COR-L47 (cell line): Measurements from ENCODE around the gene CCAR1.
A peak's percentile ranks its signal among the peaks of the same experiment; 100 is the strongest.
"Not testable (repeated sequence)": the region's sequence is repeated elsewhere in the genome, so short reads cannot be mapped to it uniquely, and the experiment has no call there.

ENCODE experiments used
- DNase-seq: peaks from one replicate; lab custom pipeline; 2025; lab: John Stamatoyannopoulos, UW

Gene CCAR1

DNA sequence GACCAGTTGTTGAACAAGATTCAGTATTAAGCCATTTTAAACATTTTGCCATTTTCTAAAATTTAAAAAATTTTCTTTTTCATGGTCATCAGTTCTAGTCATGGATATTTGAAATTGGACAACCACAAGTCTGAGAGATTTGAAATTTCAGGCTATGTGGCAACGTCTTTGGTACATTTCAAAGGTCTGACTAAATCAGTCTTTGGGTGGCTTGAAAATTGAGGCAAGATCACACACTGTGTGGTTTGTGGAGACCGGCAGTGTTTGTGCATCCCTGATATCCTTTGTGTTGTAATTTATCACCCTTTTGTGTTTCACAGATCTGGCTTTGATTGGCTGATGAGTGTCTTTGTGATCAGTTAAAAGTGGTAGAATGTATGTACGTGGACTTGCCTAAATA lies 35.7 kb downstream of the CCAR1 start:
- DNase-seq: no peak

DNA sequence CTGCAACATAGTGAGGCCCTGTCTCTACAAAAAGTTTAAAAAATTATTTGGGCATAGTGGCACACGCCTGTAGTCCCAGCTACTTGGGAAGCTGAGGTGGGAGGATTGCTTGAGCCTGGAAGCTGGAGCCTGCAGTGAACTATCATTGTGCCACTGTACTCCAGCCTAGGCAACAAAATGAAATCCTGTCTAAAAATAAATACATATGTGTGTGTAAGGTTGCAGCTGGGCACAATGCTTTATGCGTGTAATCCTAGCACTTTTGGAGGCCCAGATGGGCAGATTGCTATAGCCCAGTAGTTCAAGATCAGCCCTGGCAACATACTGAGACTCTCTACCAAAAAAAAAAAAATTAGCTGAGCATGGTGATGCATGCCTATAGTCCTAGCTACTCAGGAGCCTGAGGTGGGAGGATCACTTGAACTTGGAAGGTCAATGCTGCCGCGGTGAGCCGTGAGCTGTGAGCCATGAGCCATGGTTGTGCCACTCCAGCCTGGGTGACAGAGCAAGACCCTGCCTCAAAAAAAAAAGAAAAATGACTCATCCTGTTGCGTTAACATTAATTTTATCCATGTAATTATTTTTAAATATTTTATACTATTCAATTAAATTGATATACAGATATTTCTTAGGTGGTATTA lies 38.3 kb downstream of the CCAR1 start:
- DNase-seq: no peak

DNA sequence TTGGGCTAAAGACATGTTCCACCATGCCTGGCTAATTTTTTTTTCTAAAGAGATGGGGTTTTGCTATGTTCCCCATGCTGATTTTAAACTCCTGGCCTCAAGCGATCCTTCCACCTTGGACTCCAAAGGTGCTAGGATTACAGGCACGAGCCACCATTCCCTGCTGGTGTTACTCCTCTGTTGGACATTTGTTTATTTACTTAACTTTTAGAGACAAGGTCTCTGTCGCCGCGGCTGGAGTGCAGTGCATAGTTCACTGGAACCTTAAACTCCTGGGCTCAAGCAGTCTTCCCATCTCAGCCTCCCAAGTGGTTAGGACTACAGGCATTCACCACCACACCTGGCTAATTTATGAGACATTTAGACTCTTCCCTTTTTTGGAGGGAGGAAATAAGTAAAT lies 38.9 kb downstream of the CCAR1 start:
- no peak for DNase-seq

DNA sequence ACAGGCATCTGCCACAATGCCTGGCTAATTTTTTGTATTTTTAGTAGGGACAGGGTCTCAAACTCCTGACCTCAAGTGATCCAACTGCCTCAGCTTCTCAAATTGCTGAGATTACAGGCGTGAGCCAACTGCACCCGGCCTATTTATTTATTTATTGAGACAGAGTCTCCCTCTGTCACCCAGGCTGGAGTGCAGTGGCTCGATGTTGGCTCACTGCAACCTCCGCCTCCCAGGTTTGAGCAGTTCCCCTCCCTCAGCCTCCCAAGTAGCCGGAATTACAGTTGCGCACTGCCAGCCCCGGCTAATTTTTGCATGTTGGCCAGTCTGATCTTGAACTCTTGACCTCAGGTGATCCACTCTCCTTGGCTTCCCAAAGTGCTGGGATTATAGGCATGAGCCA lies 46.4 kb downstream of the CCAR1 start:
- DNase-seq: not testable (repeated sequence)

DNA sequence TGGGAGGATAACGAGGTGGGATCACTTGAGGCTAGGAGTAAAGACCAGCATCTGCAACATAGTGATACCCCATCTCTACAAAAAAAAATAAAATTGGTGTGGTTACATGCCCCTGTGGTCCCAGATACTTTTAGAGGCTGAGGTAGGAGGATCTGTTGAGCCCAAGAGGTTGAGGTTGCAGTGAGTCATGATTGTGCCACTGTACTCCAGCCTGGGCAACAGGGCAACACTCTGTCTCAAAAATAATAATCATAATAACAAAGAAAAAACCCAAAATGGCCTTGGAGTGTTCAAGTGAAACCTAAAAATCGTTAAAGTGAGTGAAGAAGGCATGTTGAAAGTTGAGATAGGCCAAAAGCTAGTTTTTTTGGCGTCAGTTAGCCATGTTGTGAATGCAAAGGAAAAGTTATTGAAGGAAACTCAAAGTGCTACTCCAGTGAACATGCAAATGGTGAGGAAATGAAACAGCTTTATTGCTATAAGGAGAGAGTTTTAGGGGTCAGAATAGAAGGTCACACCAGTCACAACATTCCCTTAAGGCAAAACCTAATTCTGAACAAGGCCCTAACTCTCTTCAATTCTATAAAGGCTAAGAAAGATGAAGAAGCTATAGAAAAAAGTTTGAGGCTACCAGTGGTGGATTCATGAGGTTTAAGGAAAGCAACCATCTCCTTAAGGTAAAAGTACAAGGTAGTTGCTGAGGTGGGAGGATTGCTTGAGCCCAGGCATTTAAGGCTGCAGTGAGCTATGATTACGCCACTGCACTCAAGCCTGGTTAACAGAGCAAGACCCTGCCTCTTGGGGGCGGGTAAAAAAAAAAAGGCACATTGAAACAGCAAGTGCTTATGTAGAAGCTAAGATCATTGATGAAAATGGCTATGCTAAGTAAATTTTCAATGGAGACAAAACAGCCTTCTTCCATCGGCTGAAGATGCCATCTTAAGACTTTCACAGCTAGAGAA lies 60.9 kb downstream of the CCAR1 start:
- DNase-seq: no peak

DNA sequence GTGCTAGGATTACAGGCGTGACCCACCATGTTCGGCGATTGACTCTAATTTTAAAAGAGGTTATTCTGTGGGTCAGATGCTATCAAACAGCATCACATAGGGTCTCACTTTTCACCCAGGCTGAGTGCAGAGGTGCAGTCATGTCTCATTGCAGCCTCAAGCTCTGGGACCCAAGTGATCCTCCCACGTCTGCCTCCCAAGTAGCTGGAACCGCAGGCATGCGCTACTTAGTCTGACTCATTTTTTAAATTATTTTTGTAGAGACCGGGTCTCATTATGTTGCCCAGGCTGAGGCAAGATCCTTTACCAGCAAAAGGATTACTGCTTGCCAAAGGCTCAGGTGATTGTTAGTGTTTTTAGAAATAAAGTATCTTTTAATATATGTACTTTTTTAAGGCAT lies 63.4 kb downstream of the CCAR1 start:
- DNase-seq: no peak

DNA sequence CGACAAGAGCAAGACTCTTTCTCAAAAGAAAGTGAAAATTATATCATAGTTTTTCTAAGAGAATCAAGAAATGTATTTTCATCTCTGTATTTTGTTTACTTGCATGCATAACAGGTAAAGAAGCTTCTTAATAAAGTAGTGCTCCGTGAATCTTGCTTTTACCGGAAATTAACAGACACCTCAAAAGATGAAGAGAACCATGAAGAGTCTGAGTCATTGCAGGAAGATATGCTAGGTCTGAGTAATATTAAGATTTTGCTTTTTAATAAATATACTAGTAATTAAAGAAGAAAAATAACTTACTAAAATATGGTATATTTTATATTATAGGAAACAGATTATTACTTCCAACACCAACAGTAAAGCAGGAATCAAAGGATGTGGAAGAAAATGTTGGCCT lies 66.8 kb downstream of the CCAR1 start:
- DNase-seq: no peak

DNA sequence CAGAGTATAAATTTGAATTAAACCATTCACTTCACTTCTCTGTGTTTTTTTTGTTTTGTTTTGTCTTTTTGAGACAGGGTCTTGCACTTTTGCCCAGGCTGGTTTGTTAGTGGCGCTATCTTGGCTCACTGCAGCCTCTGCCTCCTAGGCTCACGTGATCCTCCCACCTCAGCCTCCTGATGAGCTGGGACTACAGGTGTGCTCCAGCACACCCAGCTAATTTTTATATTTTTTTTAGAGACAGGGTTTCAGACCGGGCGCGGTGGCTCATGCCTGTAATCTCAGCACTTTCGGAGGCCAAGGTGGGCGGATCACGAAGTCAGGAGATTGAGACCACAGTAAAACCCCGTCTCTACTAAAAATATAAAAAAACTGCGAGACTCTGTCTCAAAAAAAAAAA lies 69.4 kb downstream of the CCAR1 start:
- no peak for DNase-seq

DNA sequence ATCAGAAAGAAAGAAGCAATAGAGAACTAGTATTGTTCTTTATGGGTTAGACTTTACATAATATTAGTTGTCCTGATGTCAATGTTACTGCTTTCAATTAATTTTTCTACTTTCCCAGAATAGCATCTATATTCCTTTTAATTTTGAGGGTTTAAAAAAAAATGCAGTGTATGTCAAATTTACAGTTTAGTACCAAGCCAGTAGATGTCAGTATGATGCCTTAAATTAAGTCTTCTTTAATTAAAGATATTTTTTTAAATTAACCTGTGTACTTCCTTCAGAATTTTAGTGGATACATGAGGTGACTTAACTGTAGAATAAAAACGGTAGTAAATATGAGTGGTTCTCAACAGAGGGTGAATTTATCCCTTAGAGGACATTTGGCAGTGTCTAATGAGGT lies 71.1 kb downstream of the CCAR1 start:
- no peak for DNase-seq

DNA sequence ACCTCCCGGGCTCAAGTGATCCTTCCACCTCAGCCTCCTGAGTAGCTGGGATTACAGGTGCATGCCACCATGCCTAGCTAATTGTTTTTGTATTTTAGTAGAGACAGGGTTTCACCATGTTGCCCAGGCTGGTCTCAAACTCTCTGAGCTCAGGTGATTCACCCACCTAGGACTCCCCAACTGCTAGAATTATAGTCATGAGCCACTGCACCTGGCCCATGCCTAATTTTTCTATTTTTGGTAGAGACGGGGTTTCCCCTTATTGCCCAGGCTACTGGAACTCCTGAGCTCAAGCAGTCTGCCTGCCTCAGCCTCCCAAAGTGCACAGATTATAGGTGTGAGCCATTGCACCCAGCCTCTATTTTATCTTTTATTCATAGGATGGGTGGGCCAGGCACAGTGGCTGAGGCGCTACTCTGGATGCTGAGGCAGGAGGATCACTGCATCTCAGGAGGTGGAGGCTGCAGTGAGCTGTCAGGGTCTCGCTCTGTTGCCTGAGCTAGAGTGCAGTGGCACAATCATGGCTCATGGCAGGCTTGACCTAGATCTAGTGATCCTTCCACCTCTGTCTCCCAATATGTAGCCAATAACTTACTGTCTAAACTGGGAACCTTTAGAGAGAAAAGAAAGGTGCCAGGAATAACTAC lies 75.0 kb downstream of the CCAR1 start:
- no peak for DNase-seq

DNA sequence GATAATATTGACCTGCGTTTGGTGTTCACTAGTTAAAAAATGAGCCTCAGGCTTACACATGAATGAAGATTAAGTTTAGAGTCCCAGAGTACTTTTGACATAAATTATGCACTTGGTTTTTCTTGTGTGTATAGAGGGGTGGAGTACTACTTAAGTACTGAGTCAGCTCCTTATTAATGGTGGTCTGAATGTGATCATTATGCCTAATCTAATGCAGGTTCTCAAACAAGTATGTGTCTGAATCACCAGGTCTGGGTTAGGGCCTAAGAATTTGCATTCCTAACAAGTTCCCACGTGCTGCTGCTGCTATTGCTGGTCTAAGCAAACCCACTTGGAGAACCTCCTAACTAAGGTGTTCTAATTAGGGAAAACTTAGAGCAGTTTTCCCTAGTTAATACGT lies 75.6 kb downstream of the CCAR1 start:
- DNase-seq: no peak

DNA sequence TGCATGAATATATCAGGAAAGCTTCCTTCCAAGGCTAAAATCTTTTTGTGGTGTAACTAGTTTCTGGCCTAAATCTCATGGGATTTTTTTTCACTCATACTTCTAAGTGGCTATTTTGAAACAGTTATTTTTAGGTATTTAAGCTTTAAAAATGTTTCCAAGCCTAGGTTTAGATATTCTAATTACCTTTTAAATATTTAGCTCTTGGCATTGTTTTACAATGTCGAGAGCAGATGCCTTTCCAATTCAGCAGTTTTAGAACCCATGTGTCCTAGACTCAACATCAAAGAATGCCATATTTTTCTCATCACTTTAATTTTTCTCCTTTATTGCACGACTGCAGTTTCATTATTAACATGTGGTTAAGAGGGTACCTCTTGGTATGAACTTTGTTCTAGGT lies 79.2 kb downstream of the CCAR1 start:
- no peak for DNase-seq

DNA sequence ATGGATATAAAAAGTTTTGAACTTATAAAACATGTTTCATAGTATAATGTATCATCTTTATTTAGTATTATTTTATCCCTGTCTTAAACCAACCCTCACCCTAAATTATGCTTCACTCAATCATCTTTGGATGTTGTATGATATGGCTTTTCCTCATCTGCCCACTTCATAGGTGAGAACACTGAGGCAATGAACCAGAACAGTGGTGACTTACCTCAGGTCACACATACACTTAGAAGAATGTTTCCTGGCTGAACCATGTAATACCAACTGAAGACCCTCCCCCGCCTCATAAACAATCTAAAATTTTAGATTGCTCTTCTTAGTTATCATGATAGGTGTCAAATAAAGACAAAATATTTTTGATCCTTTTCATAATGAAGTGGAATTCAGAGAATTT lies 83.7 kb downstream of the CCAR1 start:
- no peak for DNase-seq

DNA sequence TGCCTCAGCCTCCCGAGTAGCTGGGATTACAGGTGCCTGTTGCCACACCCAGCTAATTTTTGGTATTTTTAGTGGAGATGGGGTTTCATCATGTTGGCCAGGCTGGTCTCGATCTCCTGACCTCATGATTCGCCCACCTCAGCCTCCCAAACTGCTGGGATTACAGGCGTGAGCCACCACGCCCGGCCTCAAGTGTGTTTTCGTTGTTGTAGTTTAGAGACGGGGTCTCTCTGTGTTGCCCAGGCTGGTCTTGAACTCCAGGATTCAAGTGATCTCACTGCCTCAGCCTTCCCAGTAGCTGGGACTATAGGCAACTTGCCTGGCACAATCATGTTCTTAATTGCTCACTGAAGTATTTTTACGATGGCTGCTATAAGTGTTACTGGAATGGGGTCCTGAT lies 89.8 kb downstream of the CCAR1 start:
- DNase-seq: not testable (repeated sequence)

DNA sequence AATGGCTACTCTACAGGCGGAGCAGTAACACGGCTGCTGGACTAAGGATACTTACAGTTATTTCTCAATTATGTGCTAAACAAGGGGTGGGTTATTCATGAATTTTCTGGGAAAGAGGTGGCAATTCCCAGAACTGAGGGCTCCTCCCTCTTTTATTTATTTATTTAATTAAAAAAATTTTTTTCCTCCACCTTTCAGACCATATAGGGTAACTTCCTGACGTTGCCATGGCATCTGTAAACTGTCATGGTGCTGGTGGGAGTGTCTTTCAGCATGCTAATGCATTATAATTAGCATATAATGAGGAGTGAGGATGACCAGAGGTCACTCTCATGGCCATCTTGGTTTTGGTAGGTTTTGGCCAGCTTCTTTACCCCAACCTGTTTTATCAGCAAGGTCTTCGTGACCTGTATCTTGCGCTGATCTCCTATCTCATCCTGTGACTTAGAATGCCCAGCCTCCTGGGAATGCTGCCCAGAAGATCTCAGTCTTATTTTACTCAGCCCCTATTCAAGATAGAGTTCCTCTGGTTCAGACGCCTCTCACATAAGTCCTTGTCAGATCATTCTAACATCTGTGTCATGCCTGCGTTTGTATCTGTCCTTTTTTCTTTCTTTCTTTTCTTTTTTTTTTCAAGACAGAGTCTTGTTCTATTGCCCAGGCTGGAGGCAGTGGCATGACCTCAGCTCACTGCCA lies 90.4 kb downstream of the CCAR1 start:
- DNase-seq: no peak

DNA sequence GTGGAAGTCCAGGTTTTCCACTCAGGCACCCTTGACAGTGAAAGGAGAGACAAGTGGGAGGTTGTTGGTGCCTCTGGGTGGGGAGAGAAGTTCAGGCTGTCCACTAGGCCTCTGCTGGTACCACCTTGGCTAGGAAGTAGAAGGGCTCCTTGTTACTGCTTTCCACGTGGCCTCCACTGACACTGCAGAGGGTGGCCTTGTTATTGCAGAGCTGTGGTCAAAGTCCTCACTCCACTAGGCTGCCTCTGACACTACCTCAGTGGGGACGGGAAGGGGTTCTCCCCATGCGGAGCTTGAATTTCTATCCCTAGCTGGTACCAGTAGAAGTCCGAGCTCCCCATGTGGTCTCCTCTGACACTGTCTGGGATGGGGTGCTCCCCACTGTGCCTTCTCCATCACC lies 91.4 kb downstream of the CCAR1 start:
- DNase-seq: no peak

DNA sequence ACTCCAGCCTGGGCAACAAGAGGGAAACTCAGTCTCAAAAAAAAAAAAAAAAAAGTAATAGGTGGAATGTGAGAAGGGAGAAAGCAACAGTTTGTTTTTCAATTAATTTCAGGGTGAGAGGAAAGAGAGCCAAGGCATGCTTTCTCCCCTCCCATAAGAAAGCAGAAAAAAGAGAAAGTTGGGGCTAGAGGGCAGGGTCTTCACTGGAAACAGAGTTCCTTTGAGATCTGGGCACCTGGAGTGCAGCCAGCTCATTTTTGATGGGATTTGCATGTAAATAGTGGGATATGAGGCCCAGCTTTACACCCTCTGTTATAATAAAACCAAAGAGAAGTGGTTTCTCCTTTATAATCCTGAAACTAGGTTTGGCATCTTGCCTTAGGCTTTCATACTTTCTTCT lies 92.5 kb downstream of the CCAR1 start:
- no peak for DNase-seq

DNA sequence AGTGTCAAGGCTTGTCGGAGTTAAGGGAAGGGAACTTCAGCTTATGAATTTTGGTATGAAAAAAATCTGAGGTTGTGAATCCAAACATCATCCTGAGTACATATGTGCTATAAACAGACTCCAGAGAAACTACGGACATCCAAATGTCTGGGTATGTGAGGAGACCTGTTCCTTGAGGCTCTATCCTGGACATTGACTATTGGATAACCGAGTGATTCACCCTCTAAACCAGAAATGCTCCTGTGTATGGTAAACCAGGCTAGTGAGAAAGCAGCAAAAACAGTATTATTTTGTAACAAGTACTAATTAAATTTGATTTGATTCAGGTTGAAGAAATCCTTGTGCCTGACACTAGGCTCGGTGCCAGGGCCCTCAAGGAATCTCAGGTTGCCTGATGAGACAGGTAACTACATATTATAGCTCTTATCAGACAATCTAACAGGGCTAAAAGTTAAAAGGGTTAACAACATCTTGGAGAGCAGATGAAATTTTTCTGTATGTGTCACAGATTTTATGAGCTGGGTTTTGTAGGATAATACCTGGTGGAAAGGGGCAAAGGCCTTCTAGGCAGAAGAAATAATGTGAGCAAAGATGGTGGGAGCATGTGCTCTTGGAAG lies 95.9 kb downstream of the CCAR1 start:
- no peak for DNase-seq

DNA sequence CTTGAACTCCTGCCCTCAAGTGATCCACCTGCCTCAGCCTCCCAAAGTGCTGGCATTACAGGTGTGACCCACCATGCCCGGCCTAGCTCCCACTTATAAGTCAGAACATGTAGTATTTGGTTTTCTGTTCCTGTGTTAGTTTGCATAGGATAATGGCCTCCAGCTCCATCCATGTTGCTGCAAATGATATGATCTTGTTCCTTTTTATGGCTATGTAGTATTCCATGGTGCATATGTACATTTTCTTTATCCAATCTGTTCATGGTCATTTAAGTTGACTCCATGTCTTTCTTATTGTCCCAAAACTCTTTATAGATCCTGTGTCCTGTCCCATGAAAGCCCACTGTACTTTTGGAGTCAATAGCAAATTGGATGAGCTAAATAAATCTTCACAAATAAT lies 99.3 kb downstream of the CCAR1 start:
- DNase-seq: not testable (repeated sequence)

DNA sequence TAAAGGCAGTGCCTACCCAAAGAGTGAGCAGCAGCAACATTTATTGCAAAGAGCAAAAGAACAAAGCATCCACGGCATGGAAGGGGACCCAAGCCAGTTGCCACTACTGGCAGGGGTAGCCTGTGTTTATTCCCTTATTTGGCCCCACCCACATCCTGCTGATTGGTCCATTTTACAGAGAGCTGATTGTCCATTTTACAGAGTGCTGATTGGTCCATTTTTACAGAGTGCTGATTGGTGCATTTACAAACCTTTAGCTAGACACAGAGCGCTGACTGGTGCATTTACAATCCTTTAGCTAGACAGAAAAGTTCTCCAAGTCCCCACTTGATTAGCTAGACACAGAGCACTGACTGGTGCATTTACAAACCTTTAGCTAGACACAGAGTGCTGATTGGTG lies 101.6 kb downstream of the CCAR1 start:
- not testable (repeated sequence) for DNase-seq

DNA sequence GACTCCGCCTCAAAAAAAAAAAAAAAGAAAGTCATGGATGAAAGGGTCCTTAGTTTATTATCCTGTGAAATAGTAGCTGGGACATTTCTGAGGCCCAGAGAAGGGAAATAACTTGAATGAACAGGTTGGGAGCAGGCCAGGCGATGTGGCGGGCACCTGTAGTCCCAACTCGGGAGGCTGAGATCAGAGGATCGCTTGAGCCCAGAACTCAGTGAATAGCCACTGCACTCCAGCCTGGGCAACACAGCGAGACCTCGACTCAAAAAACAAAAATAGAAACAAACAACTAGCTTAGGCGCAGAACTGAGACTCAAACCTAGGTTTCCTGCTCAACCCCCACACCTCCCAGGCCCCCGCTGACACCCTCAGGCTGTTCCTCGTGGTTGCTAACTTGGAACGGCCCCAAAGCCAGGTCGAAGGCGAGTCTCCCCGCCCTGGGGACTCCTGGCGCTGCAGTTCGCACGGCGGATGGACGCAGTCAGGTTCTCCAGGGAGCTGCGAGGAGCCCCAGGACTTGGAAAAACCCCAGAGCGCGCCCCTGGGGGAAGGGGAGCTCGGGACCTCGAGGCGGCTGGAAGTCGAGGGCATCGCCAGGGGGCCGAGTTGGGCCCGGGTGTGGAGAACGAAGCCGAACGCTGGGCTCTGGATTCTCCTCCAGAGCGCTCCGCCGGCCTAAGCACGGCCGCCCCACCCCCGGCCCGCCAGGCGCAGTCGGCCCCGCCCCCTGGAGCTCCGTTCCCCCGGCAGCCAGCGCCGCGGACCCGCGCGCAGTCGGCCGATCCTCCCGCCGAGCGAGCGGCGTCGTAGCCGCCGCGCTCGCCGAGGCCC lies 105.9 kb downstream of the CCAR1 start, which contains the start of gene STOX1:
STOX1 (plus strand) TSS at position 768 of the 828 bp plus-strand sequence. CDS start 93 bp downstream, outside the sequence.
- peak; percentile 56 for DNase-seq
